Transverse colon (tissue), 4 donors: ENCODE results near the gene PTPRE. TPM values are rescaled to one million over a fixed set of nuclear protein-coding genes. Genes with fewer than 3 reads are reported as not detected.
"Not testable (repeated sequence)": the region's sequence is repeated elsewhere in the genome, so short reads cannot be mapped to it uniquely, and the experiment has no call there.

Experiments
- DNase-seq: peaks from one replicate; pipeline ENCODE4 v3.0.0-alpha.2; 2019
- H3K27ac ChIP-seq, 4 donors: fragments of 200-600 bp; sonication (generic); 2 replicates each; pipeline ENCODE4 v1.5.1; 2016 to 2018; ENCODE audit warnings: inconsistent platforms in 4 of 4
- H3K27me3 ChIP-seq: fragments of 200-600 bp; sonication (generic); 2 replicates; pipeline ENCODE4 v1.5.1; 2017; ENCODE audit warnings: inconsistent platforms
- H3K36me3 ChIP-seq, 4 donors: fragments of 200-600 bp; sonication (generic); 2 replicates each; pipeline ENCODE4 v1.5.1; 2017 to 2019; ENCODE audit warnings: inconsistent platforms in 4 of 4
- H3K4me1 ChIP-seq, 4 donors: fragments of 200-600 bp; sonication (generic); 2 replicates each; pipeline ENCODE4 v1.5.1; 2017 to 2020; ENCODE audit warnings: inconsistent platforms in 4 of 4
- H3K4me3 ChIP-seq, 4 donors: fragments of 200-600 bp; sonication (generic); 1 replicate in 1 of 4; 2 replicates in 3 of 4; pipeline versions ENCODE4 v1.5.1 to v1.6.1; 2017 to 2019; ENCODE audit warnings: inconsistent platforms in 4 of 4
- H3K9me3 ChIP-seq, 2 donors: fragments of 200-600 bp; sonication (generic); 2 replicates each; pipeline ENCODE4 v1.5.1; 2017 to 2019; ENCODE audit warnings: inconsistent platforms in 2 of 2
- CTCF ChIP-seq, 5 experiments: fragments of 200-600 bp in 3 of 5; fragments of 450-650 bp in 2 of 5; sonication (generic) in 3 of 5; IDR thresholded peaks; 1 replicate in 2 of 5; 2 replicates in 3 of 5; pipeline ENCODE4 v1.5.1; 2016 to 2017; ENCODE audit warnings: antibody characterized with exemption in 5 of 5, inconsistent platforms in 3 of 5, mild to moderate bottlenecking in 2 of 5, moderate library complexity in 1 of 5
- EP300 ChIP-seq: sonication (generic); formaldehyde crosslinking; IDR thresholded peaks from one replicate; pipeline ENCODE4 v1.6.1; 2017; ENCODE audit warnings: antibody characterized with exemption, low read depth
- POLR2A ChIP-seq: fragments of 450-650 bp; IDR thresholded peaks from one replicate; pipeline ENCODE4 v1.6.1; 2016; ENCODE audit warnings: antibody characterized with exemption, mild to moderate bottlenecking, moderate library complexity
- POLR2AphosphoS5 ChIP-seq, 3 donors: sonication (generic); formaldehyde crosslinking; IDR thresholded peaks; one replicate each; pipeline ENCODE4 v1.6.1; 2016; ENCODE audit warnings: antibody characterized with exemption in 3 of 3
- WGBS, 2 donors: methylation state at CpG; one replicate each; pipeline ENCODE4 v1.1.5; 2018; ENCODE audit warnings: low coverage in 1 of 2; 5-methylcytosine and 5-hydroxymethylcytosine counted together
- in situ Hi-C, 4 donors: fragments of 200-750 bp; cut with MboI; loops; one replicate each; pipeline versions ENCODE4 v1.15.0 to v1.15.1; 2017; ENCODE audit warnings: low sequenced_read_pairs in 3 of 4, low pct_ligation_motif_present in 1 of 4, low pct_unique_long_range_greater_than_20kb in 1 of 4
- intact Hi-C: fragments of 100-400 bp; cut with DNase I; formaldehyde crosslinking; loops from one replicate; pipeline ENCODE4 v1.15.1; 2023; ENCODE audit warnings: low total_unique reads
- total RNA-seq, 4 donors: library from RNA; depleted of rRNA; stranded (reverse); fragments of >200 nt; gene quantifications; one replicate each; pipeline ENCODE4 v1.1.0, GENCODE V29; 2016

Gene PTPRE
- total RNA-seq, 4 donors from 2014 or later, result 25.7 to 43.6 (median 26.7) TPM

GRCh38 chr10:127990132-127990788, 83.4 kb downstream of the PTPRE start:
- H3K9me3 ChIP-seq, H3K36me3 ChIP-seq, DNase-seq, H3K27me3 ChIP-seq, intact Hi-C loops, H3K4me3 ChIP-seq: not testable (repeated sequence)
- H3K27ac ChIP-seq, result peak overlapping the region; percentile 38 to 67 (median 54)
- 65 to 79% methylated on average over 3 to 9 of the region's 9 CpGs for WGBS, 2 donors
- in situ Hi-C loops, result loop anchor here in 1 of 4 donors (10.0 kb wide), 1 partner anchor 75 kb away; no protein-coding TSS in a partner anchor
- peaks cover 0 to 31% (median 3%) of the 10 kb centered on the region in 4 donors for H3K4me1 ChIP-seq

- in situ Hi-C loops, result loop anchor here in 1 of 4 donors (10.0 kb wide), 1 partner anchor 76 kb away; no protein-coding TSS in a partner anchor
- TF ChIP-seq POLR2AphosphoS5 (IDR thresholded peaks at IDR 0.05), result no peak
- no peak for TF ChIP-seq EP300
- TF ChIP-seq CTCF (IDR thresholded peaks at IDR 0.05), result no peak
- no peak for TF ChIP-seq POLR2A
These were observed 84.1 kb downstream of the PTPRE start for GRCh38 chr10:127990846-127991542.

GRCh38 chr10:127991543-127992255, 84.8 kb downstream of the PTPRE start:
- H3K9me3 ChIP-seq, result no peaks in the 10 kb centered on the region
- peak overlapping the region; percentile 46 to 67 (median 64) for H3K27ac ChIP-seq
- WGBS, 2 donors, result 79 to 83% methylated on average over 6 to 8 of the region's 8 CpGs
- in situ Hi-C loops, result loop anchor here in 1 of 4 donors (10.0 kb wide), 1 partner anchor 77 kb away; no protein-coding TSS in a partner anchor
- intact Hi-C loops, result no loop called here
- no peak overlapping the region for H3K4me3 ChIP-seq
- no peak for DNase-seq
- H3K4me1 ChIP-seq, result peaks cover 0 to 31% (median 3%) of the 10 kb centered on the region in 4 donors
- H3K27me3 ChIP-seq, result no peaks in the 10 kb centered on the region
- H3K36me3 ChIP-seq, result no peaks in the 10 kb centered on the region
- TF ChIP-seq POLR2A (no peak), CTCF (IDR thresholded peaks at IDR 0.05) (no peak), POLR2AphosphoS5 (IDR thresholded peaks at IDR 0.05) (no peak), EP300 (no peak)

More at GRCh38 chr10:127990846-127991542, 84.1 kb downstream of the PTPRE start:
- no peaks in the 10 kb centered on the region for H3K36me3 ChIP-seq
- DNase-seq, result no peak
- peak overlapping the region; percentile 46 to 67 (median 64) for H3K27ac ChIP-seq
- peaks cover 0 to 31% (median 3%) of the 10 kb centered on the region in 4 donors for H3K4me1 ChIP-seq
- intact Hi-C loops, result no loop called here
- 55 to 62% methylated on average over 14 to 15 of the region's 15 CpGs for WGBS, 2 donors
- H3K27me3 ChIP-seq, result no peaks in the 10 kb centered on the region
- H3K9me3 ChIP-seq, result no peaks in the 10 kb centered on the region
- H3K4me3 ChIP-seq, result no peak overlapping the region

- H3K27me3 ChIP-seq, result no peaks in the 10 kb centered on the region
- 83% methylated on average over 8 of the region's 8 CpGs; no CpG with 5 or more reads in 1 of the 2 donors for WGBS, 2 donors
- intact Hi-C loops, result no loop called here
- H3K4me1 ChIP-seq, result peaks cover 0 to 36% (median 3%) of the 10 kb centered on the region in 4 donors
- in situ Hi-C loops, result loop anchor here in 1 of 4 donors (10.0 kb wide), 1 partner anchor 78 kb away; no protein-coding TSS in a partner anchor
- H3K9me3 ChIP-seq, result no peaks in the 10 kb centered on the region
- no peak for TF ChIP-seq CTCF (IDR thresholded peaks at IDR 0.05)
- no peak overlapping the region for H3K4me3 ChIP-seq
- peak overlapping the region in 1 of 4 donors; percentile 63 for H3K27ac ChIP-seq
- no peak for DNase-seq
- H3K36me3 ChIP-seq, result no peaks in the 10 kb centered on the region
These were observed 85.5 kb downstream of the PTPRE start for GRCh38 chr10:127992376-127992775.
